Sigmoid colon (tissue), 7 donors: ENCODE results near the gene CAP2. TPM values are rescaled to one million over a fixed set of nuclear protein-coding genes. Genes with fewer than 3 reads are reported as not detected.

ENCODE experiments used
- DNase-seq: peaks from one replicate; pipeline ENCODE4 v3.0.0-alpha.2; 2019
- H3K27ac ChIP-seq, 4 donors: fragments of 200-600 bp; sonication (generic); one replicate each; pipeline ENCODE4 v1.5.1; 2016 to 2019; ENCODE audit warnings: mild to moderate bottlenecking in 1 of 4
- H3K27me3 ChIP-seq, 3 donors: fragments of 200-600 bp; sonication (generic); one replicate each; pipeline ENCODE4 v1.5.1; 2019; ENCODE audit warnings: mild to moderate bottlenecking in 1 of 3
- H3K36me3 ChIP-seq, 4 donors: fragments of 200-600 bp; sonication (generic); one replicate each; pipeline ENCODE4 v1.5.1; 2016 to 2019
- H3K4me1 ChIP-seq, 4 donors: fragments of 200-600 bp; sonication (generic); one replicate each; pipeline ENCODE4 v1.5.1; 2017 to 2019
- H3K4me3 ChIP-seq, 4 donors: fragments of 200-600 bp; sonication (generic); one replicate each; pipeline ENCODE4 v1.5.1; 2017 to 2019; ENCODE audit warnings: mild to moderate bottlenecking in 2 of 4, moderate library complexity in 1 of 4
- H3K9me3 ChIP-seq, 4 donors: fragments of 200-600 bp in 3 of 4; sonication (generic) in 3 of 4; one replicate each; pipeline versions ENCODE4 v1.5.1 to v1.6.1; 2013 to 2019
- EP300 ChIP-seq, 4 donors: sonication (generic); formaldehyde crosslinking; IDR thresholded peaks; one replicate each; pipeline ENCODE4 v1.6.1; 2017; ENCODE audit warnings: antibody characterized with exemption in 4 of 4
- POLR2A ChIP-seq, 2 donors: fragments of 450-650 bp; IDR thresholded peaks; one replicate each; pipeline ENCODE4 v1.6.1; 2016; ENCODE audit warnings: antibody characterized with exemption in 2 of 2, mild to moderate bottlenecking in 2 of 2, moderate library complexity in 2 of 2
- POLR2AphosphoS5 ChIP-seq, 4 donors: sonication (generic); formaldehyde crosslinking; IDR thresholded peaks; one replicate each; pipeline ENCODE4 v1.6.1; 2017; ENCODE audit warnings: antibody characterized with exemption in 4 of 4
- WGBS, 2 donors: extraction: QIAGEN DNeasy Blood & Tissue Kit; methylation state at CpG; one replicate each; pipeline ENCODE4 v1.1.7; 2013; 5-methylcytosine and 5-hydroxymethylcytosine counted together
- intact Hi-C: fragments of 100-400 bp; cut with DNase I; formaldehyde crosslinking; loops from one replicate; pipeline ENCODE4 v1.15.1; 2023
- polyA plus RNA-seq, 3 donors: library from polyadenylated mRNA; stranded (reverse); fragments of 200-250 nt; gene quantifications; one replicate each; pipeline ENCODE4 v1.2.3, GENCODE V29; 2013
- total RNA-seq, 4 donors: library from RNA; depleted of rRNA; stranded (reverse); fragments of >200 nt; gene quantifications; one replicate each; pipeline ENCODE4 v1.1.0, GENCODE V29; 2016
- TF ChIP-seq, protein P1 (sequence below), 4 experiments: fragments of 450-650 bp in 3 of 4; fragments of 200-600 bp in 1 of 4; IDR thresholded peaks; one replicate each; pipeline ENCODE4 v1.5.1; 2016 to 2019; ENCODE audit warnings: antibody characterized with exemption in 4 of 4, mild to moderate bottlenecking in 3 of 4, moderate library complexity in 2 of 4
- donor health status: healthy with polysubstance abuse.
- donor health status: Bipolar disorder and iron deficiency.
- donor health status: healthy.

CAP2 gene
- total and polyA plus RNA-seq, 7 donors: 0.92 to 67.1 (median 48.3) TPM

DNA sequence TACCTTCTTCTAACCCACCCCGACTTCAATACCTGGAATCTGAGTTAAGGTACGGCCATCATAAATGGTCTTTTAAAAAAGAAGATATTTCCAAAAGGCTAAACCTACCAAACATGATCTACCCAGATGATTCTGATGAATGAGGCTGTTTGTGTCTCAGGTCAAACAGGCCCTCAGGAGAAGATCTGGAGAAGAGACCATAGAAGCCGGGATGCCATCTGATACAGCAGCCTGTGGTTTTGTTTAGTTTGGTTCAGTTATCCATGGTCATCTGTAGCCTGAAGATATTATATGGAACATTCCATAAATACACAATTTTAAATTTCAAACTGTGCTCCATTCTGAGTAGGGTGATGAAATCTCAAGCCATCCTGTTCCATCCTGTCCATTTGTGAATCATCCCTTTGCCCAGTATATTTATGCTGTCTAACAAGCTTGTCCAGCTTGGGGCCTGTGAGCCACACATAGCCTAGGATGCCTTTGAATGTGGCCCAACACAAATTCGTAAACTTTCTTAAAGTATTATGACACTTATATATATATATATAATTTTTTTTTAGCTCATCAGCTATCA, 4.0 kb upstream of the CAP2 start:
- no peak overlapping the region for H3K4me3 ChIP-seq
- no peaks in the 10 kb centered on the region for H3K9me3 ChIP-seq
- no peak overlapping the region for H3K27ac ChIP-seq
- intact Hi-C loops: no loop called here
- TF ChIP-seq EP300 (IDR thresholded peaks at IDR 0.05) (no peak), POLR2AphosphoS5 (IDR thresholded peaks at IDR 0.05) (no peak), POLR2A (IDR thresholded peaks at IDR 0.05) (no peak)
- TF ChIP-seq, protein P1, sequence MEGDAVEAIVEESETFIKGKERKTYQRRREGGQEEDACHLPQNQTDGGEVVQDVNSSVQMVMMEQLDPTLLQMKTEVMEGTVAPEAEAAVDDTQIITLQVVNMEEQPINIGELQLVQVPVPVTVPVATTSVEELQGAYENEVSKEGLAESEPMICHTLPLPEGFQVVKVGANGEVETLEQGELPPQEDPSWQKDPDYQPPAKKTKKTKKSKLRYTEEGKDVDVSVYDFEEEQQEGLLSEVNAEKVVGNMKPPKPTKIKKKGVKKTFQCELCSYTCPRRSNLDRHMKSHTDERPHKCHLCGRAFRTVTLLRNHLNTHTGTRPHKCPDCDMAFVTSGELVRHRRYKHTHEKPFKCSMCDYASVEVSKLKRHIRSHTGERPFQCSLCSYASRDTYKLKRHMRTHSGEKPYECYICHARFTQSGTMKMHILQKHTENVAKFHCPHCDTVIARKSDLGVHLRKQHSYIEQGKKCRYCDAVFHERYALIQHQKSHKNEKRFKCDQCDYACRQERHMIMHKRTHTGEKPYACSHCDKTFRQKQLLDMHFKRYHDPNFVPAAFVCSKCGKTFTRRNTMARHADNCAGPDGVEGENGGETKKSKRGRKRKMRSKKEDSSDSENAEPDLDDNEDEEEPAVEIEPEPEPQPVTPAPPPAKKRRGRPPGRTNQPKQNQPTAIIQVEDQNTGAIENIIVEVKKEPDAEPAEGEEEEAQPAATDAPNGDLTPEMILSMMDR (IDR thresholded peaks at IDR 0.05): no peak
- DNase-seq: no peak
- peaks cover 0 to 12% (median 8%) of the 10 kb centered on the region in 4 donors for H3K4me1 ChIP-seq
- no peaks in the 10 kb centered on the region for H3K36me3 ChIP-seq
- no peaks in the 10 kb centered on the region for H3K27me3 ChIP-seq
- 91 to 95% methylated on average over 4 of the region's 4 CpGs for WGBS, 2 donors

GRCh38 chr6:17390276-17390675, 3.1 kb upstream of the CAP2 start:
- no peaks in the 10 kb centered on the region for H3K36me3 ChIP-seq
- WGBS, 2 donors: 95 to 96% methylated on average over 3 of the region's 3 CpGs
- intact Hi-C loops: loop anchor here (5.0 kb wide), 3 partner anchors 77 to 1258 kb away; no protein-coding TSS in a partner anchor

DNA sequence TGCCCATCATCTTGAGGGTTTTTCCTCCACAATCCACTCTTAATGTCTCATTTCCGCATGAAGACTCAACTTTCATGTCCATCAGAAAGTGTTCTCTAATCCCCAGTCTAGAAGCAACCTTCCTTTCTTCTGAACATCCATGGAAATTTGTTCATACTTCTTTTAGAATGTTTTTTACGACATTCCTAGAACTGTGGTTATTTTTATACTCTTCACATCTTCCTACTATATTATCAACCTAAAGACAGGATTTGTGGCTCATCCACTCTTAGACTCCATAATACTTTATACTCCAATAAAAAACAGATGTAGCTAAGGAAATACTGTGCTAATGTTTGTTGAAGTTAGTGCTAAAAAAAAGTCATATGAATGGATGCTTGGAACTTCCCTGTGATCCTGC, 1.4 kb upstream of the CAP2 start:
- Histone ChIP-seq H3K27me3 (no peaks in the 10 kb centered on the region), H3K9me3 (no peaks in the 10 kb centered on the region), H3K36me3 (no peaks in the 10 kb centered on the region), H3K4me3 (no peak overlapping the region), H3K4me1 (peaks cover 0 to 20% (median 13%) of the 10 kb centered on the region in 4 donors), H3K27ac (no peak overlapping the region)
- WGBS, 2 donors: 89 to 94% methylated on average over 2 of the region's 2 CpGs
- DNase-seq: no peak
- no peak for TF ChIP-seq POLR2AphosphoS5 (IDR thresholded peaks at IDR 0.05)
- no peak for TF ChIP-seq EP300 (IDR thresholded peaks at IDR 0.05)
- TF ChIP-seq, protein P1 (IDR thresholded peaks at IDR 0.05): no peak
- TF ChIP-seq POLR2A (IDR thresholded peaks at IDR 0.05): no peak
- intact Hi-C loops: loop anchor here (5.0 kb wide), 3 partner anchors 75 to 1260 kb away; no protein-coding TSS in a partner anchor

More at GRCh38 chr6:17390276-17390675, 3.1 kb upstream of the CAP2 start:
- Histone ChIP-seq H3K27ac (no peak overlapping the region), H3K4me3 (no peak overlapping the region), H3K4me1 (peaks cover 0 to 20% (median 13%) of the 10 kb centered on the region in 4 donors), H3K27me3 (no peaks in the 10 kb centered on the region), H3K9me3 (no peaks in the 10 kb centered on the region)
- DNase-seq: no peak
- TF ChIP-seq POLR2AphosphoS5 (IDR thresholded peaks at IDR 0.05) (no peak), EP300 (IDR thresholded peaks at IDR 0.05) (no peak)

DNA sequence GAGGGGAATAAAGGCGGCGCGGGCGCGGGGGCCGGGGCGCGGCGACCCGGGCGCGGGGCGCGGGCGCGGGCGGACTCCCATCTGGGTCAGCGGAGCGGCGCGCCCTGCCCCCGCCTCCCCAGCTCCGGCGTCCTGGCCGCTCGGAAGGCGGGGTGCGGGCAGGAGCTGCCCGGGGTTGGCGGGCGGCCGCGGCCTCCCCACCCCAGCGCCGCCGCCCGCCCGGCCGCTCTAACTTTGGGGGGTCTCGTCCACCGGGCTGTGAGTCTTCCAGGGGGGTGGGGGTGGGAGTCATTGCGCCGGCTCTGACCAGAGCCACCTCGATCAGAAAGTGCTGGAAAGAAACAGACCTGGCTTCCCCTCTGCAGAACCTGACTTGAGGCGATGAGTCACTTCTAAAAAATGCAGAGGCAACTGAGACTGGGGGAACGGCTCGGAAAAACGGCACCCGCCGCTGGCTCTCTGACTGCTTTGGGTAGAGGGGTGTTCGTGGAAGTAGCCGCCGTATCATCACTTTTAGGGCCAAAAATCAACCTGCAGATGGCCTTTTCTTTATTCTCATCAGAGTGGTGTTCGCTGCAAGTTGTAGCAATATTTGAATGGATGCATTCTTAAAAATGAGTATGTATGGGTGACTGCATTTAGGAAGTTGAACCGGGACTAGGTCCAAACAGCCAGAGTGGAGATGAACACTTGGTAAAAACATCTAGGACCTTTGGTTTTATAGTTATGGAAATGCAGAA, 667 bp downstream of the CAP2 start:
- intact Hi-C loops: loop anchor here (2.0 to 5.0 kb wide), 4 partner anchors 73 to 1262 kb away; partner anchors contain the start of gene RBM24

GRCh38 chr6:17395112-17395511, 1.7 kb downstream of the CAP2 start:
- intact Hi-C loops: loop anchor here (2.0 kb wide), 1 partner anchor 114 kb away; the partner anchor contains the start of gene RBM24
- Histone ChIP-seq H3K4me3 (peak overlapping the region in 1 of 4 donors; percentile 81), H3K9me3 (no peaks in the 10 kb centered on the region), H3K36me3 (no peaks in the 10 kb centered on the region), H3K27me3 (no peaks in the 10 kb centered on the region), H3K4me1 (peaks cover 0 to 20% (median 13%) of the 10 kb centered on the region in 4 donors), H3K27ac (peak overlapping the region in 3 of 4 donors; percentile 94 to 97 (median 94))
- TF ChIP-seq EP300 (IDR thresholded peaks at IDR 0.05): no peak
- TF ChIP-seq POLR2AphosphoS5 (IDR thresholded peaks at IDR 0.05): no peak
- TF ChIP-seq, protein P1 (IDR thresholded peaks at IDR 0.05): no peak
- TF ChIP-seq POLR2A (IDR thresholded peaks at IDR 0.05): no peak
- DNase-seq: no peak
- 12 to 47% methylated on average over 1 of the region's 1 CpG for WGBS, 2 donors

More for the DNA sequence above, 667 bp downstream of the CAP2 start:
- Histone ChIP-seq H3K36me3 (no peaks in the 10 kb centered on the region), H3K9me3 (no peaks in the 10 kb centered on the region), H3K27me3 (no peaks in the 10 kb centered on the region), H3K4me1 (peaks cover 0 to 20% (median 13%) of the 10 kb centered on the region in 4 donors), H3K4me3 (peak overlapping the region; percentile 78 to 96 (median 88)), H3K27ac (peak overlapping the region; percentile 91 to 97 (median 94))
- no peak for TF ChIP-seq POLR2A (IDR thresholded peaks at IDR 0.05)
- peak; percentile 6 to 55 (median 20) for TF ChIP-seq POLR2AphosphoS5 (IDR thresholded peaks at IDR 0.05)
- peak; percentile 76 for DNase-seq
- 1 to 2% methylated on average over 55 of the region's 55 CpGs for WGBS, 2 donors
